Retina (tissue), 1 donor: ENCODE measurements around the gene GPANK1.

ENCODE experiments used
- DNase-seq: peaks from one replicate; pipeline ENCODE4 v3.0.0-alpha.2; 2016

GPANK1 gene

DNA sequence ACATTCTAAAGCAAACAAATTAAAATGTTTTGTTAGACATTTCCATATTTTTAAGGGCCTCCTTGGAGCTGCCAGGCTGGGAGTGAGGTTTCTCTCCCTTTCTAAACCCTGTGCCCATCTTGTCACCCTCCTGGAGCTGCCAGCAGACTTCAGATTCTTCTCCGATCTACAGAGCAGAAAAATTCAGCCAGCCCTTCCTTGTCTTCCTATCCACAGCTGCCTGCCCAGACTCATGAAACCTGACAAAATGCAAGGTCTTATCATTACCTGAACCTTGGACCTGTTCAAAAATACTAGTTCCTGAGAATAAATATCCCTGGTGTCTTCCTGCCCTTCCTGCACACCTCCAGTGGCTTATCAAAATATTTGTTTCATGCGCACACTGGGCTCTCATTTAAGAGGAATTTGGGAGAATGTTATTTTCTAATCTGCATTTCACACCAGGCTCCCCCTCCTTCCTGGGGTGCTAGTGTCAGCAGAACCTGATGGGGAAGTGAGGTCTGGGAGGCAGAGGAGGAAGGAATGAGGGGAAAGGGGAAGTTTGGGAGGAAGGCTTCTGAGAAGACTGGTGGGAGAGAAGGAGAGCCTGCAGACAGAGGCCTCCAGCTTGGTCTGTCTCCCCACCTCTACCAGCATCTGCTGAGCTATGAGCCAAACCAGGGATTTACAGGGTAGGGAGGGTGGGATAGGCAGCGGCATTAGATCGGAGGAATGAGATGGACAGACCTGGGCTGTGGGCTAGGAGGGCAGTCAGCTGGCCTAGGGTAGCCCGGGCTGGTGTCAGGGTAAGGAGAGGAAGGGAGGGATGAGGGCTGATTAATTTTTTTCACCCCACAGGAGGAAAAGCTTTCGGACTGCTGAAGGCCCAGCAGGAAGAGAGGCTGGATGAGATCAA is 49.9 kb downstream of the GPANK1 start, which contains the start of gene AIF1:
TSS of gene AIF1 (plus strand) at position 551 of the 895 bp plus-strand sequence. CDS start at position 647, 96 bp downstream.
- DNase-seq = no peak

- no peak for DNase-seq
Observed at GRCh38 chr6:31614075-31614619, 50.6 kb downstream of the GPANK1 start.
